OCI-LY7 (cell line): ENCODE data around the gene NCL. TPM values are rescaled to one million over a fixed set of nuclear protein-coding genes. Genes with fewer than 3 reads are reported as not detected.

Experiments
- BruUV-seq: library from RNA; stranded (reverse); fragments of 400-500 nt; replicated peaks from 2 replicates; lab custom pipeline; 2021; lab: Mats Ljungman, UMichigan
- CTCF ChIA-PET: fragments of 300-600 bp; sonication (Branson Sonifier 250); formaldehyde crosslinking; loops from one replicate; lab custom pipeline; 2022; ENCODE audit warnings: antibody characterized with exemption; ENCODE audit not compliant: unreplicated experiment; lab: Charles Lee
- POLR2A ChIA-PET: fragments of 300-600 bp; sonication (Branson Sonifier 250); formaldehyde crosslinking; loops from one replicate; lab custom pipeline; 2022; ENCODE audit warnings: antibody characterized with exemption; lab: Charles Lee
- DNase-seq: peaks from one replicate; pipeline ENCODE4 v3.0.0-alpha.2; 2015; ENCODE audit warnings: low spot score
- H2AFZ ChIP-seq: fragments of 200-600 bp; sonication (generic), shearing (Covaris generic); 2 replicates; pipeline ENCODE4 v1.6.1; 2014; ENCODE audit warnings: mild to moderate bottlenecking, antibody characterized with exemption, low read length, moderate library complexity
- H3K27ac ChIP-seq: fragments of 200-600 bp; sonication (generic); 2 replicates; pipeline ENCODE4 v1.5.1; 2014; ENCODE audit warnings: mixed run types, low read depth, mild to moderate bottlenecking, moderate library complexity, low read length, inconsistent platforms; ENCODE audit not compliant: poor library complexity, severe bottlenecking
- H3K36me3 ChIP-seq: fragments of 200-600 bp; sonication (generic); 2 replicates; pipeline ENCODE4 v1.6.1; 2014; ENCODE audit warnings: mild to moderate bottlenecking, antibody characterized with exemption, low read length, moderate library complexity, mixed read lengths; ENCODE audit not compliant: insufficient read depth
- H3K4me1 ChIP-seq: fragments of 200-600 bp; sonication (generic); 2 replicates; pipeline ENCODE4 v1.5.1; 2014; ENCODE audit warnings: mild to moderate bottlenecking, low read length; ENCODE audit not compliant: insufficient read depth, poor library complexity, severe bottlenecking
- H3K4me2 ChIP-seq: fragments of 200-600 bp; sonication (generic); 2 replicates; pipeline ENCODE4 v1.6.1; 2014; ENCODE audit warnings: mild to moderate bottlenecking, low read length
- H3K4me3 ChIP-seq: fragments of 200-600 bp; sonication (generic); 2 replicates; pipeline ENCODE4 v1.5.1; 2014; ENCODE audit warnings: mild to moderate bottlenecking, low read depth, low read length; ENCODE audit not compliant: poor library complexity, severe bottlenecking
- H3K79me2 ChIP-seq: fragments of 200-600 bp; sonication (generic); 2 replicates; pipeline ENCODE4 v1.6.1; 2016; ENCODE audit warnings: low read depth, mild to moderate bottlenecking, low read length, moderate library complexity, mixed read lengths; ENCODE audit not compliant: insufficient read depth
- H3K9me2 ChIP-seq: fragments of 200-600 bp; sonication (generic); 2 replicates; pipeline ENCODE4 v1.6.1; 2016; ENCODE audit warnings: mild to moderate bottlenecking, low read length, mixed read lengths; ENCODE audit not compliant: insufficient read depth
- H3K9me3 ChIP-seq: fragments of 200-600 bp; sonication (generic); 2 replicates; pipeline ENCODE4 v1.6.1; 2014; ENCODE audit warnings: mild to moderate bottlenecking, mixed run types, low read length, mixed read lengths
- H4K20me1 ChIP-seq: fragments of 200-600 bp; sonication (generic); 2 replicates; pipeline ENCODE4 v1.6.1; 2014; ENCODE audit warnings: mild to moderate bottlenecking, antibody characterized with exemption, low read length, moderate library complexity, mixed read lengths; ENCODE audit not compliant: insufficient read depth
- EZH2phosphoT487 ChIP-seq: fragments of 200-600 bp; sonication (generic); IDR thresholded peaks from 2 replicates; pipeline ENCODE4 v1.6.1; 2018; ENCODE audit warnings: low read depth, borderline replicate concordance, mild to moderate bottlenecking, mixed run types, antibody characterized with exemption, low read length, moderate library complexity, mixed read lengths
- intact Hi-C: fragments of 100-400 bp; cut with micrococcal nuclease; formaldehyde crosslinking; loops from one replicate; pipeline ENCODE4 v1.10.0; 2022; ENCODE audit not compliant: unreplicated experiment
- total RNA-seq, 2 experiments: library from RNA; depleted of rRNA in 1 of 2; stranded (reverse); fragments of >200 nt in 1 of 2; shearing (Covaris generic) in 1 of 2; gene quantifications; 2 replicates each; pipeline ENCODE4 v1.2.3, GENCODE V29; 2014 to 2022
- TF ChIP-seq, protein P1 (sequence below): fragments of 200-600 bp; sonication (generic); conservative IDR thresholded peaks from 2 replicates; pipeline ENCODE4 v1.5.1; 2014; ENCODE audit warnings: mild to moderate bottlenecking, antibody characterized with exemption, low read length, moderate library complexity, mixed read lengths

Gene NCL
- total RNA-seq, 2 experiments from 2014 or later, result 255 to 1,007 TPM

DNA sequence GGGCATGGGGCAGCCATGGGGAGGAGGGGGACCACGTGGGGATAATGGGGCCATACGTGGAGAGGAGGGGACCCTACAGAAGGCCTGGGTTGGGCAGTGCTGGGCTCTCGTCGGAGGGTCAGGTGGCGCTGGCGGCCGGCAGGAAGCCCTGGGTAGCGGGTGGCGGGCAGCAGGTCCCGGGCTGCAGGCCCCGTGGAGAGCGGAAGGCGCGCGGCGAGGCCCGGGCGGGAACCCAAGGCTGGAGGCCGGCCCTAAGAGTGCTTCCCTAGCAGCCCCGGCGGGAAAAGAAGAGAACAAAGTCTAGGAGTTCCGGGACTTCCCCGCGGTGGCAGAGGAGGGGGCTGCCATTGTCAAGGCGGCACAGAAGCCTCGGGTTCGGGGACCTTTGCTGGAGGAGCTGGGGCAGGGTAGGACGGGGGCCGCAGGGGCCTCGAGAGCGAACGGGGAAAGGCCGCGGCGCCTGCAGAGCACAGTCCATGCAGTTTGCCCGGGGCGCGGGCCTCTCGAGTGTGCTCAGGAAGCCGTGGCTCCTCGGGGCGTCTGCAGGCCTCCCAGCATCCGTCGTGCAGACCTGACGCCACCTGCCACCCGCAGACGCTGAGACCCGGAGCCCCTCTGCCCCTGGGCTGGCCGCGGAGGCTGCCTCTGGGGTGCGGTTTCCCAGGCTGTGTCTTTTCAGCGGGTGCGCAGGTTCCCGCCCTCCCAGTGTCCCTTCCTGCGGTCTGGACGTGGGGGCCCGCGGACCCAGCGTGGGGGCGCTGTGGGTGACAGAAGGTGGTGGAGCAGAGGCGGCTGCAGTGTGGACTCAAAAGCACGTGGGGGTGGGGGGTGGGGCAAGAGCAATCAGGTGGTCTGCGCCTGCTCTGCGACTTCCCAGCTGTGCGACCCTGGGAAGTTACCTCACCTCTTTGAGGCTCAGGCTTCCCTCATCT lies 19.4 kb upstream of the NCL start:
- Histone ChIP-seq H3K79me2 (no peaks in the 10 kb centered on the region), H2AFZ (peak overlapping the region; percentile 43; the same call in 1 of the 2 replicates), H3K9me2 (no peaks in the 10 kb centered on the region), H3K36me3 (no peaks in the 10 kb centered on the region), H3K27ac (no peak overlapping the region), H3K9me3 (no peaks in the 10 kb centered on the region), H3K4me1 (peaks cover 14% of the 10 kb centered on the region), H4K20me1 (no peaks in the 10 kb centered on the region), H3K4me2 (no peak overlapping the region), H3K4me3 (no peak overlapping the region)
- CTCF ChIA-PET, result interaction anchor here (0.6 to 1.1 kb wide), 3 partner anchors 16 to 77 kb away, joined by 3 to 4 read pairs (median 4); no protein-coding TSS in a partner anchor
- TF ChIP-seq, protein P1, sequence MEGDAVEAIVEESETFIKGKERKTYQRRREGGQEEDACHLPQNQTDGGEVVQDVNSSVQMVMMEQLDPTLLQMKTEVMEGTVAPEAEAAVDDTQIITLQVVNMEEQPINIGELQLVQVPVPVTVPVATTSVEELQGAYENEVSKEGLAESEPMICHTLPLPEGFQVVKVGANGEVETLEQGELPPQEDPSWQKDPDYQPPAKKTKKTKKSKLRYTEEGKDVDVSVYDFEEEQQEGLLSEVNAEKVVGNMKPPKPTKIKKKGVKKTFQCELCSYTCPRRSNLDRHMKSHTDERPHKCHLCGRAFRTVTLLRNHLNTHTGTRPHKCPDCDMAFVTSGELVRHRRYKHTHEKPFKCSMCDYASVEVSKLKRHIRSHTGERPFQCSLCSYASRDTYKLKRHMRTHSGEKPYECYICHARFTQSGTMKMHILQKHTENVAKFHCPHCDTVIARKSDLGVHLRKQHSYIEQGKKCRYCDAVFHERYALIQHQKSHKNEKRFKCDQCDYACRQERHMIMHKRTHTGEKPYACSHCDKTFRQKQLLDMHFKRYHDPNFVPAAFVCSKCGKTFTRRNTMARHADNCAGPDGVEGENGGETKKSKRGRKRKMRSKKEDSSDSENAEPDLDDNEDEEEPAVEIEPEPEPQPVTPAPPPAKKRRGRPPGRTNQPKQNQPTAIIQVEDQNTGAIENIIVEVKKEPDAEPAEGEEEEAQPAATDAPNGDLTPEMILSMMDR, result no peak
- TF ChIP-seq EZH2phosphoT487, result no peak
- intact Hi-C loops, result no loop called here
- BruUV-seq, result no TSS peak
- POLR2A ChIA-PET, result interaction anchor here (0.6 to 1.1 kb wide), 3 partner anchors 66 to 137 kb away, joined by 3 to 7 read pairs (median 3); no protein-coding TSS in a partner anchor
- no peak for DNase-seq

DNA sequence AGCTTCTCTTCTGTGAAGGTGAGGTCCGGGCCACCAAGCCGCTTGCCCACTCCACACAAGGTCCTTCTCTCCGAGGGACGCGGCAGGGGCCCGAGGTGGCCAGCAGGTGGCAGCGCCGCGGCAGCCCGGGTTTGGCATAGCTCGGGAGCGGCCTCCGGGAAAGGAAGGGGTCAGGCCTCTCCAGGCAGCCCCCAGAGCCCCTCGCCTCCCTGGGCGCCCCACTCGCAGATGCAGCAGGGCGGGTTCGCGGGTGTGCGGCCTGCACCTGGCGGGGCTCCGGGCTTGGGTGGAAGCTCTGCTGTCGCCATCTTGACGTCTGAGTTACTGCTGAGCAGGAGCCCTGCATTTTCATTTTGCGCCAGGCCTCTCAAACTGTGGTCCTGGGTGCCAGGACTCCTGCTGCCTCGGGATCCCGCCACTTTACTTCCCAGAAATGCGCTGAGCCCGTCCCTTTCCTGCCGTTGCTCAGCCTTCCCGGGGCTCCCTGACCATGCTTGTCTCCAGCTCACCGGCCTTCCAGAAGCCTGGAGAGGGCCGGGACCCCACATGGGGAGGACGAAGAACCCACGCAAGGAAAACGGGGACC lies 18.6 kb upstream of the NCL start:
- Histone ChIP-seq H4K20me1 (no peaks in the 10 kb centered on the region), H3K36me3 (no peaks in the 10 kb centered on the region), H3K4me1 (peaks cover 14% of the 10 kb centered on the region), H3K79me2 (no peaks in the 10 kb centered on the region), H3K27ac (no peak overlapping the region), H2AFZ (peak overlapping the region; percentile 43), H3K9me3 (no peaks in the 10 kb centered on the region), H3K4me2 (peak overlapping the region; percentile 42; the same call in 1 of the 2 replicates), H3K9me2 (no peaks in the 10 kb centered on the region), H3K4me3 (no peak overlapping the region)
- TF ChIP-seq, protein P1, result peak; percentile 84
- TF ChIP-seq EZH2phosphoT487, result no peak
- CTCF ChIA-PET, result interaction anchor here (0.6 to 1.1 kb wide), 3 partner anchors 15 to 76 kb away, joined by 3 to 4 read pairs (median 4); no protein-coding TSS in a partner anchor
- POLR2A ChIA-PET, result interaction anchor here (0.7 to 1.4 kb wide), 4 partner anchors 15 to 138 kb away, joined by 3 to 7 read pairs (median 3); partner anchors contain the start of gene NCL
- intact Hi-C loops, result loop anchor here (1.0 kb wide), 1 partner anchor 75 kb away; no protein-coding TSS in a partner anchor
- no TSS peak for BruUV-seq
- peak; percentile 60 for DNase-seq
